Inflammatory macrophage (primary cell): ENCODE results near the gene ERVW-1.

Experiments
- DNase-seq, 2 donors: peaks; one replicate each; pipeline ENCODE4 v3.0.0-alpha.2; 2020 to 2022

The ERVW-1 gene

DNA sequence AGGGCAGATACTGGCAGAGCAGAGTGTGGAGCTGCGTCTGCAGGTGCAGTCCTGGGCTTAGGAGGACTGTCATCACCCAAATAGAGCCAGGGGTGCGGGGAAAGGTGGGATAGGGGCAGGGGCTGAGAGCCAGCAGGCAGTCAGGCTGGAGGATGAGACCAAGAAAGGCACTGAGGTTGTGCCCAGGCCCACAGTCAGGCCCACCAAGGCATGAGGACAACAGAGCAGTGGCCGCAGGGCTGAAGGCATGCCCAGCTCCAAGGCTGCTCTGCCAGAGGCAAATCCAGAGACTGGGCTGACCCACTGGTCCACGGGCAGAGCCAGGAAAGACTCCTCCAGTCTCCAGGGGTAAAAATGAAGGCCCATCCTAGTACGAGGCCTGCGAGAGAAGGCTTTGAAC is 54.8 kb downstream of the ERVW-1 start:
- DNase-seq = no peak

DNA sequence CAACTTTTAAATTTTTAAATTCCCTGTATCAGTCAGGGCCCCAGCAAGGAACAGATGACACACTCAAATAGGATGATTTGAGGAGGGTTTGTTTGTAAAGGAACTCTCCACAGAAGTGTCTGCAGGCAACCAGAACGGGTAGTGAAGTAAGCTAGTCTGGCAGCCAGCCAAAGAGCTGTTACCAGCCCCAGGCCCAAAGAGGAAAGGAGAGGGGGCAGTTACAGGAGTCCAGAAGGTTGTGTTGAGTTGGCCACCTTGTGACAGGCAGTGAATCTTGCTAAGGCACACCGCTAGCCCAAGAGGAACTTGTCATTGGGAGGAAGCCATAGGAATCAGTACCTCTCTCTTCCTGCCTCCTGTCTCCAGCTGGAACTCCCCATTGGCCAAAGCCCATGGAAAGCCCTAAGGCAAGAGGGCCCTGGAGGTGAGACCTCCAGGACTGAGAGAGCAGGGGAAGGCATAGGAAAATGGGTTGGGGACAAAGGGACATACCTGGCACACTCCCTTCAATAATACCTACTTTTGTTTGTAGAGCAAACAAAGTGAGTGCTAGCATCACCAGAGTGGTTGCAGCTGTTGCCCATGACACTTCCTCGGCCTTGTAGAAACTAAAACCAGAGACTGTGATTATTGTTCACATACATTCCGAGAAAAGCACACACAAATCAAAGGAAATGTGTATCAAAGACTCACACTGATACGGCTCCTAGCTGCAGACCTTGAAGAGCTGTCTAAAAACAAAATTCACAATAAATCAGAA is 55.9 kb downstream of the ERVW-1 start:
- DNase-seq = no peak
